Skeletal muscle tissue (tissue), 4 donors: ENCODE measurements around the gene INO80B. TPM values are rescaled to one million over a fixed set of nuclear protein-coding genes. Genes with fewer than 3 reads are reported as not detected.
"Not testable (repeated sequence)": the region's sequence is repeated elsewhere in the genome, so short reads cannot be mapped to it uniquely, and the experiment has no call there.

ENCODE experiments used
- H3K27ac ChIP-seq: one replicate; pipeline ENCODE4 v1.7.0; 2013; ENCODE audit warnings: mild to moderate bottlenecking, low read depth, low read length, inconsistent platforms
- H3K27me3 ChIP-seq, 3 donors: one replicate each; pipeline ENCODE4 v1.7.0; 2013; ENCODE audit warnings: low read length in 3 of 3; ENCODE audit not compliant: control insufficient read depth in 3 of 3, insufficient read depth in 3 of 3
- H3K36me3 ChIP-seq, 3 donors: one replicate each; pipeline ENCODE4 v1.7.0; 2013; ENCODE audit warnings: low read length in 3 of 3; ENCODE audit not compliant: control insufficient read depth in 3 of 3, insufficient read depth in 3 of 3
- H3K4me1 ChIP-seq, 3 donors: one replicate each; pipeline ENCODE4 v1.7.0; 2013; ENCODE audit warnings: low read length in 3 of 3, mild to moderate bottlenecking in 3 of 3; ENCODE audit not compliant: control insufficient read depth in 3 of 3, insufficient read depth in 3 of 3
- H3K4me3 ChIP-seq, 3 donors: one replicate each; pipeline ENCODE4 v1.7.0; 2013; ENCODE audit warnings: low read length in 3 of 3
- H3K9ac ChIP-seq, 3 donors: one replicate each; pipeline ENCODE4 v1.7.0; 2013; ENCODE audit warnings: low read length in 3 of 3, mild to moderate bottlenecking in 3 of 3, moderate library complexity in 2 of 3, low read depth in 1 of 3
- H3K9me3 ChIP-seq, 3 donors: one replicate each; pipeline ENCODE4 v1.7.0; 2013; ENCODE audit warnings: low read length in 3 of 3; ENCODE audit not compliant: control insufficient read depth in 3 of 3
- total RNA-seq: library from RNA; depleted of rRNA; stranded (reverse); fragments of >200 nt; gene quantifications from one replicate; pipeline ENCODE4 v1.2.3, GENCODE V29; 2014
- donor health status: Osteomylitis.

INO80B gene
- total RNA-seq, 1 donor from 2014 or later: 12.5 TPM

DNA sequence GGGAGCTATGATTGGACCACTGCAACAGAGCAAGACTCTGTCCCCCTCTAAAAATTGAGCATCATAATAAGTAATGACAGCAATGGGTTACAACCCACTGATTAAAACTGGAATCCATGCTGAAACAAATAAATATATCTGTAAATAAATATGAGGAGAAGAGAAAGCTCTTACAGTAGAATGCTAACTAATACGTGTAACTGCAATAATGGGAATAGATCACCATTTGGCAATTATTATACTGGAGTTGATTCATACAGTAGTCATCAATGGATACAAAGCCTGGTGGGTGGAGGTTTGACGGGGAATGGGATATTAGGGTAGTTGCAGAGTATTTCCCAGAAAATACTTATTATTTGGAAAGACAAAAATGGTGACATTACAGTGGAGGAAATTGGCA is 6.1 kb upstream of the INO80B start:
- H3K4me3 ChIP-seq: no peak overlapping the region
- no peaks in the 10 kb centered on the region for H3K27me3 ChIP-seq
- no peak overlapping the region for H3K27ac ChIP-seq
- H3K36me3 ChIP-seq: no peaks in the 10 kb centered on the region
- H3K9me3 ChIP-seq: no peaks in the 10 kb centered on the region
- no peak overlapping the region for H3K9ac ChIP-seq
- H3K4me1 ChIP-seq: no peaks in the 10 kb centered on the region

DNA sequence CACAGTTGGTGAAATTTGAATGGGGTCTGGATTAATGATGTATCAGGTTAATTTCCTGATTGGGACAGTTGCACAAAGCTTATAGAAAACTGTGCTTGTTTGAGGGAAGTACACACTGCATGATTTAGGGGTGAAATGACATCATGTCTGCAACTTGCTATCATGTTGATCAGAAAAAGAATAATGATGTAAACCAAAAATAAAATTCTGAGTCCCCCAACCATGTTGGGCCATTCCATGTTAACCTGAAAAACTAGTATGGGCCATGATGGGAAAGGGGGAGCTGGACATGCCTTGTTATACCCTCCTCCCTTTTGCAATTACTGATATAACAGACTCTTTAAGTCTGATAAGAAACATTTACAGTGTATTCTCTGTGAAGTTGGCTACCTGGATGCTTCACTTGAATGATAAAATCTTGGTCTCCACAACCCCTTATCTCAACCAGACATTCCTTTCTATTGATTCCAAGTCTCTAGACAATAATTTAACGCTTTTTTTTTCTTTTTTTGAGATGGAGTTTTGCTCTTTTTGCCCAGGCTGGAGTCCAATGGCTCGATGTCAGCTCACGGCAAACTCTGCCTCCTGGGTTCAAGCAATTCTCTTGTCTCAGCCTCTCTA is 4.2 kb upstream of the INO80B start:
- no peak overlapping the region for H3K9ac ChIP-seq
- no peak overlapping the region for H3K4me3 ChIP-seq

DNA sequence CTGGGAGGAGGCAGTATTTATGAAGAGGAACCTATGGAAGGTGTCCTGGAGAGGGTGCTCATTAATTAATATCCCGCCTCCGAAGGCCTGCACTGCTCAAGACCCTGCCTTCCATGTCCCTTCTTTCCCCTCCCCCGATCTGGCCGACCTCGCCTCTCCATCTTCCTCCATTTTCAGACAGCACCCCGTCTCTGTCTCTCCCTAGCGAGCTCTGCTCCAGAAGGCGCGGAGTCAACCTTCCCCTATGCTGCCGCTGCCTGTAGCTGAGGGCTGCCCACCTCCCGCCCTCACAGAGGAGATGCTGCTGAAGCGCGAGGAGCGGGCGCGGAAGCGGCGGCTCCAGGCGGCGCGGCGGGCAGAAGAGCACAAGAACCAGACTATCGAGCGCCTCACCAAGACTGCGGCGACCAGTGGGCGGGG is 2.3 kb downstream of the INO80B start:
- Histone ChIP-seq H3K4me1 (peaks cover 26 to 41% (median 35%) of the 10 kb centered on the region in 3 donors), H3K9ac (peak overlapping the region; percentile 60 to 95 (median 75)), H3K36me3 (peaks cover 11 to 13% (median 13%) of the 10 kb centered on the region in 3 donors), H3K27me3 (no peaks in the 10 kb centered on the region), H3K9me3 (no peaks in the 10 kb centered on the region), H3K27ac (peak overlapping the region; percentile 92), H3K4me3 (peak overlapping the region; percentile 71 to 93 (median 92))

More for the DNA sequence above, 4.2 kb upstream of the INO80B start:
- Histone ChIP-seq H3K36me3 (no peaks in the 10 kb centered on the region), H3K27me3 (no peaks in the 10 kb centered on the region), H3K4me1 (peaks cover 7 to 11% (median 7%) of the 10 kb centered on the region in 3 donors), H3K9me3 (no peaks in the 10 kb centered on the region), H3K27ac (no peak overlapping the region)

DNA sequence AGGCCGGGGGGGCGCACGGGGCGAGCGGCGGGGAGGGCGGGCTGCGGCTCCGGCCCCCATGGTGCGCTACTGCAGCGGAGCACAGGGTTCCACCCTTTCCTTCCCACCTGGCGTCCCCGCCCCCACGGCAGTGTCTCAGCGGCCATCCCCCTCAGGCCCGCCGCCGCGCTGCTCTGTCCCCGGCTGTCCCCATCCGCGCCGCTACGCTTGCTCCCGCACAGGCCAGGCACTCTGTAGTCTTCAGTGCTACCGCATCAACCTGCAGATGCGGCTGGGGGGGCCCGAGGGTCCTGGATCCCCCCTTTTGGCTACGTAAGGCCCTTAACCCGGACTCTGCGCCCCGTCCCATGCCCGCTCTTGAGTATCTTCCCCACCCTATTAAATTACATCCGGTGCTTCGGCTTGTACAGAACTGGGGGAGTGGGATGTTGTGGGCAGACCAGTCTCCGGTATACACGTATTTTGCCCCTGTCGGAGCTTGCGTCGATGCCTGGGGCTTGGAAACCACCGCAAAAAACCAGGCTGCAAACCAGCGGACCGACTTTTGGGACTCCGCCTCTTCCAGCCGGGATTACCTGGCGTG is 2.8 kb downstream of the INO80B start:
- Histone ChIP-seq H3K36me3 (peaks cover 15 to 18% (median 18%) of the 10 kb centered on the region in 3 donors), H3K27ac (peak overlapping the region; percentile 92), H3K4me1 (peaks cover 26 to 41% (median 35%) of the 10 kb centered on the region in 3 donors), H3K9ac (peak overlapping the region; percentile 93 to 95 (median 94)), H3K27me3 (no peaks in the 10 kb centered on the region), H3K9me3 (no peaks in the 10 kb centered on the region), H3K4me3 (peak overlapping the region; percentile 92 to 95 (median 93))

DNA sequence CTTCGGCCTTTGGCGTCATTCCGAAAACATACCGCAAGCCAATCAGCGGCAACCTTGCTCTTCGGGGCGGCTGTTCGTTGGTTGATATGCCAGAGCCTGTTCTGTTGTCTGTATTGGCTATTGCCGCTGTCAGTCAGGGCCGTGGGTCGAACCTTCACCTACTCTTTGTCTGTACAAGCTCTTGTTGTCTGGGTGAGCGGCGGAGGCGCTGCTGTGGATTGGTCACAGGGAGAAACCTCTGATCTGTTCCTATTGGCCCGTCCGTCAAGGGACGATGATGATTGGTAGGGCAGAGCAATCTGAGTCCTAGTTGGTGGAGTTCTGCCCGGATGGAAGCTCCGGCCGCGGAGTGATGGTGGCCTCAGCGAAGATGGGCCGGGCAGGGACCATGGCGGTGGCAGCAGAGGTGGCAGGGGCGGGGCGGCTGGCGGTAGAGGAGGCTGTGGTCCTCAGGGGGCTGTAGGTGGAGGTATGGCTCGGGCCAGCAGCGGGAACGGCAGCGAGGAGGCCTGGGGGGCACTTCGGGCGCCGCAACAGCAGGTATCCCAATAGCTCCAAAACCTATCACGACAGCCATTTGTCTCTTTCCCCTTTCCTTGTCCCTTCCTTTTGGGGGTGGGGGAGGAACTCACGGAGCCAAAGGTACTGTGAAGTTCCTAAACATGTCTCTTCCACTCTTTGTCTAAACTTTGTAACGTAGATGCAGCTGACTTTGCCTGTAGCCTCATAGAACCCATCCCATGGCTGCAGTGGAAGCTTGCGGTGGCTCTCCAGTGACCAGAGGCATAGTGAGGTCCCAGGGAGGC is 3.4 kb downstream of the INO80B start, which contains the start of gene WBP1:
TSS of gene WBP1 (plus strand) at position 307 of the 806 bp plus-strand sequence. CDS start at position 472, 165 bp downstream.
- peaks cover 20 to 24% (median 22%) of the 10 kb centered on the region in 3 donors for H3K36me3 ChIP-seq
- H3K27me3 ChIP-seq: no peaks in the 10 kb centered on the region
- peak within 1 kb of the TSS; percentile 92 for H3K27ac ChIP-seq
- peak within 1 kb of the TSS; percentile 93 to 95 (median 94) for H3K9ac ChIP-seq
- peak within 1 kb of the TSS; percentile 94 to 99 (median 97) for H3K4me3 ChIP-seq
- no peaks in the 10 kb centered on the region for H3K9me3 ChIP-seq
- H3K4me1 ChIP-seq: peaks cover 26 to 41% (median 35%) of the 10 kb centered on the region in 3 donors

DNA sequence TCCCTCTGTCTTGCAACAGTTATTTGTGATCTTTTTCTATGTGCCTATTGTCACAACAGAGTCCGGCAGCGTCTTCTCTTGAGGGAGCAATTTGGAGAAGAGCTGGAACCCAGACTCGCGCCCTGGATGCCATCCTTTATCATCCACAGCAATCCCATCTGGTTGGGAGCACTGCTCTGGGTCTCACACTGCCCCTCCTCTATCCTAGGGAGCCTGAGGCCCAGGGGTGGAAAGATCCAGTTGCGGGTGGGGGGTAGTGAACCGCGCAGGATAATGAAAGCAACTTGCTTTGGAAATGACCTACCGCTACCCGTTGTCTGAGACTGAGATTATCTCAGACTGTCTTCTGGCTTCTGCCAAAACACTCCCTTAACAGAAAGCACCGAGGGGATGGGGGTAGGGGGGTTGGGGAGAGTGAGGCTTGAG is 4.1 kb downstream of the INO80B start:
- Histone ChIP-seq H3K9ac (peak overlapping the region; percentile 77 to 85 (median 78)), H3K9me3 (no peaks in the 10 kb centered on the region), H3K27ac (peak overlapping the region; percentile 17), H3K27me3 (no peaks in the 10 kb centered on the region), H3K4me1 (peaks cover 26 to 42% (median 35%) of the 10 kb centered on the region in 3 donors), H3K4me3 (peak overlapping the region; percentile 94 to 99 (median 97)), H3K36me3 (peaks cover 20 to 24% (median 22%) of the 10 kb centered on the region in 3 donors)

DNA sequence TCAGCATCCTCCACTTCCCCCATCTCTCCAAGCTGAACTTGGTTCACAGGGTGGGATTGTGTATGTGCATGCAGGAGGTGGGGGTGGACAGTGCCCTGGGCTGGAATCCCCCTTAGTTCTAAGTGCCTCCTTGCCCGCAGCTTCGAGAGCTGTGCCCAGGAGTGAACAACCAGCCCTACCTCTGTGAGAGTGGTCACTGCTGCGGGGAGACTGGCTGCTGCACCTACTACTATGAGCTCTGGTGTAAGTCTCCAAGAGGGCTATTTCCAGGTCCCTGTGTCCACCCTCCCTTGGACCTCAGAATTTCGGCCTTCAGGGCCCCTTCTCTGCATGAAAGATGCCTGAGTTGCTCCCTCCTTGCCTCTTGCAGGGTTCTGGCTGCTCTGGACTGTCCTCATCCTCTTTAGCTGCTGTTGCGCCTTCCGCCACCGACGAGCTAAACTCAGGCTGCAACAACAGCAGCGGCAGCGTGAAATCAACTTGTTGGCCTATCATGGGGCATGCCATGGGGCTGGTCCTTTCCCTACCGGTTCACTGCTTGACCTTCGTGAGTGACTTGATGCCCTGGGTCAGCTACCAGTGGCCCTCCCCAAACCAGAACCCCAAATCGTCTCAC is 4.7 kb downstream of the INO80B start:
- H3K9ac ChIP-seq, H3K9me3 ChIP-seq, H3K27me3 ChIP-seq, H3K27ac ChIP-seq: not testable (repeated sequence)
- peak overlapping the region in 2 of 3 donors; percentile 10 to 20 for H3K4me3 ChIP-seq
- peaks cover 32 to 48% (median 37%) of the 10 kb centered on the region in 3 donors for H3K4me1 ChIP-seq
- H3K36me3 ChIP-seq: peaks cover 20 to 24% (median 22%) of the 10 kb centered on the region in 3 donors

DNA sequence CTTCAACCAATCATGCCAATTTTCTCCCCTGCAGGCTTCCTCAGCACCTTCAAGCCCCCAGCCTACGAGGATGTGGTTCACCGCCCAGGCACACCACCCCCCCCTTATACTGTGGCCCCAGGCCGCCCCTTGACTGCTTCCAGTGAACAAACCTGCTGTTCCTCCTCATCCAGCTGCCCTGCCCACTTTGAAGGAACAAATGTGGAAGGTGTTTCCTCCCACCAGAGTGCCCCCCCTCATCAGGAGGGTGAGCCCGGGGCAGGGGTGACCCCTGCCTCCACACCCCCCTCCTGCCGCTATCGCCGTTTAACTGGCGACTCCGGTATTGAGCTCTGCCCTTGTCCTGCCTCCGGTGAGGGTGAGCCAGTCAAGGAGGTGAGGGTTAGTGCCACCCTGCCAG is 5.3 kb downstream of the INO80B start:
- H3K27ac ChIP-seq, H3K4me3 ChIP-seq: not testable (repeated sequence)
- H3K4me1 ChIP-seq: peaks cover 31 to 48% (median 36%) of the 10 kb centered on the region in 3 donors

DNA sequence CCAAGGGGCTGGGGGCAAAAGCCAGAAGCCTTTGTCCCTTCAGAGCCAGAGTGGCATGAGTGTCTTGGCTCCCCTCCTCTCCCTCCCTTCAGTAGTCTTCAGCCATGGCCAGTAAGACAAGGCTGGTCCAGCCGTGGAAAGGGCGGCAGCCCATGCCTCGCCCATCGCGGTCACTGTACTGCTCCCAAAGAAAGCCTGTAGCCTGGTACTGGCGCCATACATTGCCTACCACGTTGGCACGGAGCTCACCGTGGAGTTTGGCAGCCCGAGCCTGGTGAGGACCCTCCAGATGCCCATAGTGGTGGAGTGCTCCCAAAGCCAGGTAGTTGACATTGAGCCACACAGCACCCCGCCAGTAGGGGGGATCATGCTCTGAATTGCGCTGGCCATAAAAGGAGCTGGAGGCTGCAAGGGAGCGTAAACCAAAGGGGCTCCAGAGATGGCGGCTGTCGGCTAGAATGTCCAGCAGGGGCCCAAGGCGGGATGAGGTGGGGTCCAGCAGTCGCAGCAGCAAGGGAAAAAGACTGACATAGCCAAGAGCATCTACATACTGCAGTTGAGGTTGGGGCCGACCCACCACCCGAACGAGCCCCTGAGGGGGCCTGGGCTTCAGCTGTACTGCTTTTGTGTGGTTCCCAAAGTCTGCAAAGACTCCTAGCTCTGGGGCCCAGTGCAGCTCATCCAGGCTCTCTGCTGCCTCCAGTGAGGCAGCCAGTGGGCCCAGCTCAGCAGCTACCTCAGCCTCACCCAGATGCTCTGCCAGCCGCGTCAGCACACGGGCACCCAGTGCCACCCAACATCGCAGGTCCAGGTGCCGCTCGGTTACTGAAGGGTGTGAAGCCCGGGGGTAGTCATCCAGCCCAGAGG is 6.5 kb downstream of the INO80B start:
- Histone ChIP-seq H3K27ac (no peak overlapping the region), H3K4me3 (no peak overlapping the region), H3K27me3 (no peaks in the 10 kb centered on the region), H3K36me3 (peaks cover 20 to 23% (median 22%) of the 10 kb centered on the region in 3 donors), H3K9me3 (no peaks in the 10 kb centered on the region), H3K9ac (no peak overlapping the region), H3K4me1 (peaks cover 25 to 42% (median 30%) of the 10 kb centered on the region in 3 donors)

More for the DNA sequence above, 5.3 kb downstream of the INO80B start:
- H3K36me3 ChIP-seq: peaks cover 20 to 24% (median 22%) of the 10 kb centered on the region in 3 donors
- H3K9ac ChIP-seq, H3K27me3 ChIP-seq, H3K9me3 ChIP-seq: not testable (repeated sequence)
